K562 (cell line): ENCODE results near the gene CAMK2N1. TPM values are rescaled to one million over a fixed set of nuclear protein-coding genes. Genes with fewer than 3 reads are reported as not detected.

Experiments
- ARHGAP35 ChIP-seq: fragments of 450-650 bp; IDR thresholded peaks from 2 replicates; pipeline ENCODE4 v1.6.1; 2018; ENCODE audit not compliant: partially characterized antibody
- ARID2 ChIP-seq: fragments of 450-650 bp; IDR thresholded peaks from 2 replicates; pipeline ENCODE4 v1.6.1; 2017; ENCODE audit warnings: antibody characterized with exemption, mild to moderate bottlenecking
- CHD4 ChIP-seq: fragments of 200-600 bp; sonication (generic); IDR thresholded peaks from 3 replicates; pipeline ENCODE4 v1.6.1; 2012; ENCODE audit warnings: low read depth, mild to moderate bottlenecking, mixed read lengths, low read length, inconsistent platforms; ENCODE audit not compliant: insufficient read depth, insufficient replicate concordance, poor library complexity, severe bottlenecking
- FOXP1 ChIP-seq: sonication (generic); formaldehyde crosslinking; IDR thresholded peaks from 2 replicates; pipeline ENCODE4 v1.8.0; 2022; ENCODE audit warnings: mild to moderate bottlenecking, missing genetic modification reagents
- JUNB ChIP-seq: fragments of 450-650 bp; formaldehyde crosslinking; conservative IDR thresholded peaks from 2 replicates; pipeline ENCODE4 v1.4.0; 2020; ENCODE audit warnings: mild to moderate bottlenecking
- PML ChIP-seq: IDR thresholded peaks from 2 replicates; pipeline ENCODE4 v1.6.1; 2012; ENCODE audit warnings: low read length, inconsistent platforms
- POLR2AphosphoS5 ChIP-seq: IDR thresholded peaks from 2 replicates; pipeline ENCODE4 v1.6.1; 2011; ENCODE audit warnings: mild to moderate bottlenecking, low read depth, low read length, moderate library complexity; ENCODE audit not compliant: control insufficient read depth, insufficient read depth
- POU5F1 ChIP-seq: fragments of 150-350 bp; IDR thresholded peaks from 2 replicates; pipeline ENCODE4 v1.6.1; 2014; ENCODE audit warnings: borderline replicate concordance, low read length, low read depth, mild to moderate bottlenecking; ENCODE audit not compliant: partially characterized antibody
- SREBF2 ChIP-seq: sonication (generic); formaldehyde crosslinking; IDR thresholded peaks from 2 replicates; pipeline ENCODE4 v1.4.0; 2020; ENCODE audit warnings: mild to moderate bottlenecking, missing genetic modification reagents
- TAF1 ChIP-seq: IDR thresholded peaks from 2 replicates; pipeline ENCODE4 v1.6.1; 2011; ENCODE audit warnings: mild to moderate bottlenecking, low read length, moderate library complexity; ENCODE audit not compliant: insufficient read depth, control insufficient read depth, severe bottlenecking; ENCODE audit errors: extremely low read depth
- TAF9B ChIP-seq: fragments of 450-650 bp; IDR thresholded peaks from 2 replicates; pipeline ENCODE4 v1.6.1; 2018; ENCODE audit warnings: mild to moderate bottlenecking; ENCODE audit not compliant: partially characterized antibody
- TEAD1 ChIP-seq, 2 experiments: fragments of 450-650 bp in 1 of 2; sonication (generic) in 1 of 2; formaldehyde crosslinking; IDR thresholded peaks; 2 replicates each; pipeline versions ENCODE4 v1.4.0 to v1.8.0; 2020 to 2022; ENCODE audit warnings: mild to moderate bottlenecking in 2 of 2, missing genetic modification reagents in 1 of 2
- U2AF1 ChIP-seq: fragments of 200-400 bp; formaldehyde crosslinking; optimal IDR thresholded peaks from 2 replicates; pipeline ENCODE3; 2017; ENCODE audit warnings: mild to moderate bottlenecking, low read depth, low read length, moderate library complexity
- XRCC3 ChIP-seq: fragments of 450-650 bp; IDR thresholded peaks from 2 replicates; pipeline ENCODE4 v1.6.1; 2017; ENCODE audit warnings: mild to moderate bottlenecking, moderate library complexity
- ZNF197 ChIP-seq: fragments of 200-800 bp; sonication (Bioruptor generic); IDR thresholded peaks from 2 replicates; pipeline ENCODE4 v1.6.1; 2016; ENCODE audit warnings: low read depth, missing genetic modification characterization, missing compliant biosample characterization
- polyA plus RNA-seq, 8 experiments: library from polyadenylated mRNA; depleted of rRNA in 4 of 8; stranded (reverse) in 5 of 8; unstranded in 3 of 8; fragments of >200 nt; fragmentation: Nextera tagmentation in 2 of 8; fragmentation: Illumina TruSeq in 1 of 8; extraction: Ambion mirVana in 2 of 8; extraction: Trizol in 1 of 8; gene quantifications; 2 replicates each; pipeline versions ENCODE4 v1.2.1 to v1.2.3, GENCODE V29; 2011 to 2014; ENCODE audit warnings: inconsistent platforms in 1 of 8, missing spikeins in 1 of 8
- total RNA-seq, 7 experiments: library from RNA; depleted of rRNA in 6 of 7; stranded (reverse); fragments of >200 nt in 6 of 7; fragmentation: Illumina TruSeq in 2 of 7; extraction: Trizol in 2 of 7; gene quantifications; 2 replicates each; pipeline versions ENCODE4 v1.2.1 to v1.2.3, GENCODE V29; 2011 to 2021; ENCODE audit warnings: low replicate concordance in 1 of 7
- TF ChIP-seq, protein P1 (sequence below), 2 experiments: fragments of 450-650 bp in 1 of 2; sonication (generic) in 1 of 2; formaldehyde crosslinking in 1 of 2; IDR thresholded peaks in 1 of 2; conservative IDR thresholded peaks in 1 of 2; 2 replicates each; pipeline versions ENCODE4 v1.6.1 to v1.8.1; 2016 to 2023; ENCODE audit warnings: mild to moderate bottlenecking in 2 of 2, moderate library complexity in 2 of 2, inconsistent platforms in 1 of 2, missing genetic modification reagents in 1 of 2
- TF ChIP-seq, protein P2 (sequence below): fragments of 250-450 bp; sonication (Bioruptor Pico); IDR thresholded peaks from 2 replicates; pipeline ENCODE4 v1.8.0; 2022; ENCODE audit warnings: inconsistent platforms, mild to moderate bottlenecking, moderate library complexity, borderline replicate concordance
- TF ChIP-seq, protein P3 (sequence below): IDR thresholded peaks from 3 replicates; pipeline ENCODE4 v1.6.1; 2011; ENCODE audit warnings: borderline replicate concordance, mild to moderate bottlenecking; ENCODE audit not compliant: insufficient read length, insufficient read depth
- TF ChIP-seq, protein P4 (sequence below): fragments of 250-450 bp; sonication (Bioruptor Pico); IDR thresholded peaks from 2 replicates; pipeline ENCODE4 v1.4.0; 2020; ENCODE audit warnings: mild to moderate bottlenecking, moderate library complexity
- TF ChIP-seq, protein P5 (sequence below): fragments of 250-450 bp; sonication (Bioruptor Pico); IDR thresholded peaks from 2 replicates; pipeline ENCODE4 v1.5.0; 2021

The CAMK2N1 gene
- total and polyA plus RNA-seq, 9 of the 15 experiments (the other 6 are each of a cell fraction or from before 2014, with no cell fraction given): 0.09 to 1.4 (median 0.34) TPM

DNA sequence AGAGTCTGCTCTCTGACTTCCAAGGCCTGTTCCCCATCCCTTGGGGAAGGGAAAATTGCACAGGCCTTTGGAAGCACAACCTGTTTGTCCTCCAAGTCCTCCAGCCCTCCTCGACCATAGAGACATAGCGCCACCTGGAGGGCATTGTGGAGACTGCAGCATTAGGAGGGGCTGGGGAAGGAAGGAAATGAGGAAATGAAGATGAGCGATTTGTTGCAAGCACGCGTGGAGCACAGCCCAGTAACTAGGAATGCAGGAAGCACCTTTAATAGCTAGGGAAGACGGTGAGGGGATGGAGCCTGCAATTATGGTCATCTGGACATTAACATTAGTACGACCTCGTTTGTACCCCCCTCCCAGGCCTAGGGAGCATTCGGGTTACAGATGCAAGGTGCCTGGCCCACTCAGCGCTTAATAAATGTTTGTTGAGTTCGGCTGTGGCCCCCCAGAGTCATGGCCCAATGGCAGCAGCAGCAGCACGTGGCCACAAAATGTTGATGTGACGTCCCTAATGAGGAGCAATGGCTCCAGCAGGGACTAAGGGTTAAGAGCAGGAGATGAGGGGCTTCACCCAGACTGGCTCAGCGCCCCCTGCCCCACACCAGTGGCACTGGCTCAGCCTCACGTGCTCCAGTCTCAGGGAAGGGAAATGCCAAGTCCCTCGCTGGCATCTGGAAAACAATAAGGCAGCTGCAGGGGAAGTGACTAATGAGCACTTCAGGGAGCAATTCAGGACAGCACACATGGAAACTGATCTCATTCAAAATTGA is 8.0 kb upstream of the CAMK2N1 start (continued):
- TF ChIP-seq, protein P1, sequence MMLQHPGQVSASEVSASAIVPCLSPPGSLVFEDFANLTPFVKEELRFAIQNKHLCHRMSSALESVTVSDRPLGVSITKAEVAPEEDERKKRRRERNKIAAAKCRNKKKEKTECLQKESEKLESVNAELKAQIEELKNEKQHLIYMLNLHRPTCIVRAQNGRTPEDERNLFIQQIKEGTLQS (IDR thresholded peaks at IDR 0.05): no peak
- TF ChIP-seq, protein P1 (CRISPR knock-in tag; conservative IDR thresholded peaks at IDR 0.05): no peak
- TF ChIP-seq TAF9B: no peak
- TF ChIP-seq, protein P2, sequence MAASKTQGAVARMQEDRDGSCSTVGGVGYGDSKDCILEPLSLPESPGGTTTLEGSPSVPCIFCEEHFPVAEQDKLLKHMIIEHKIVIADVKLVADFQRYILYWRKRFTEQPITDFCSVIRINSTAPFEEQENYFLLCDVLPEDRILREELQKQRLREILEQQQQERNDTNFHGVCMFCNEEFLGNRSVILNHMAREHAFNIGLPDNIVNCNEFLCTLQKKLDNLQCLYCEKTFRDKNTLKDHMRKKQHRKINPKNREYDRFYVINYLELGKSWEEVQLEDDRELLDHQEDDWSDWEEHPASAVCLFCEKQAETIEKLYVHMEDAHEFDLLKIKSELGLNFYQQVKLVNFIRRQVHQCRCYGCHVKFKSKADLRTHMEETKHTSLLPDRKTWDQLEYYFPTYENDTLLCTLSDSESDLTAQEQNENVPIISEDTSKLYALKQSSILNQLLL (CRISPR knock-in tag): no peak
- no peak for TF ChIP-seq FOXP1 (CRISPR knock-in tag)
- TF ChIP-seq POU5F1: no peak
- TF ChIP-seq, protein P3, sequence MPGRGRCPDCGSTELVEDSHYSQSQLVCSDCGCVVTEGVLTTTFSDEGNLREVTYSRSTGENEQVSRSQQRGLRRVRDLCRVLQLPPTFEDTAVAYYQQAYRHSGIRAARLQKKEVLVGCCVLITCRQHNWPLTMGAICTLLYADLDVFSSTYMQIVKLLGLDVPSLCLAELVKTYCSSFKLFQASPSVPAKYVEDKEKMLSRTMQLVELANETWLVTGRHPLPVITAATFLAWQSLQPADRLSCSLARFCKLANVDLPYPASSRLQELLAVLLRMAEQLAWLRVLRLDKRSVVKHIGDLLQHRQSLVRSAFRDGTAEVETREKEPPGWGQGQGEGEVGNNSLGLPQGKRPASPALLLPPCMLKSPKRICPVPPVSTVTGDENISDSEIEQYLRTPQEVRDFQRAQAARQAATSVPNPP: no peak
- no peak for TF ChIP-seq TAF1
- no peak for TF ChIP-seq U2AF1
- TF ChIP-seq POLR2AphosphoS5: no peak
- no peak; a peak in 1 of 4 replicates for TF ChIP-seq TEAD1 (CRISPR knock-in tag; IDR thresholded peaks at IDR 0.05)
- TF ChIP-seq JUNB (CRISPR knock-in tag): no peak
- TF ChIP-seq PML: no peak
- TF ChIP-seq, protein P4, sequence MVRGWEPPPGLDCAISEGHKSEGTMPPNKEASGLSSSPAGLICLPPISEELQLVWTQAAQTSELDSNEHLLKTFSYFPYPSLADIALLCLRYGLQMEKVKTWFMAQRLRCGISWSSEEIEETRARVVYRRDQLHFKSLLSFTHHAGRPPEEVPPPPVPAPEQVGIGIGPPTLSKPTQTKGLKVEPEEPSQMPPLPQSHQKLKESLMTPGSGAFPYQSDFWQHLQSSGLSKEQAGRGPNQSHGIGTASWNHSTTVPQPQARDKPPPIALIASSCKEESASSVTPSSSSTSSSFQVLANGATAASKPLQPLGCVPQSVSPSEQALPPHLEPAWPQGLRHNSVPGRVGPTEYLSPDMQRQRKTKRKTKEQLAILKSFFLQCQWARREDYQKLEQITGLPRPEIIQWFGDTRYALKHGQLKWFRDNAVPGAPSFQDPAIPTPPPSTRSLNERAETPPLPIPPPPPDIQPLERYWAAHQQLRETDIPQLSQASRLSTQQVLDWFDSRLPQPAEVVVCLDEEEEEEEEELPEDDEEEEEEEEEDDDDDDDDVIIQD: no peak
- no peak for TF ChIP-seq XRCC3
- peak; percentile 95 for TF ChIP-seq ARID2
- TF ChIP-seq, protein P5, sequence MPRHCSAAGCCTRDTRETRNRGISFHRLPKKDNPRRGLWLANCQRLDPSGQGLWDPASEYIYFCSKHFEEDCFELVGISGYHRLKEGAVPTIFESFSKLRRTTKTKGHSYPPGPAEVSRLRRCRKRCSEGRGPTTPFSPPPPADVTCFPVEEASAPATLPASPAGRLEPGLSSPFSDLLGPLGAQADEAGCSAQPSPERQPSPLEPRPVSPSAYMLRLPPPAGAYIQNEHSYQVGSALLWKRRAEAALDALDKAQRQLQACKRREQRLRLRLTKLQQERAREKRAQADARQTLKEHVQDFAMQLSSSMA: no peak
- TF ChIP-seq CHD4: no peak
- no peak for TF ChIP-seq ZNF197
- no peak for TF ChIP-seq SREBF2 (CRISPR knock-in tag)
- TF ChIP-seq ARHGAP35: no peak
